Sigmoid colon (tissue), 7 donors: ENCODE measurements around the gene GDF7. TPM values are rescaled to one million over a fixed set of nuclear protein-coding genes. Genes with fewer than 3 reads are reported as not detected.

Source experiments
- DNase-seq: peaks from one replicate; pipeline ENCODE4 v3.0.0-alpha.2; 2019
- H3K27ac ChIP-seq, 4 donors: fragments of 200-600 bp; sonication (generic); one replicate each; pipeline ENCODE4 v1.5.1; 2016 to 2019; ENCODE audit warnings: mild to moderate bottlenecking in 1 of 4
- H3K27me3 ChIP-seq, 3 donors: fragments of 200-600 bp; sonication (generic); one replicate each; pipeline ENCODE4 v1.5.1; 2019; ENCODE audit warnings: mild to moderate bottlenecking in 1 of 3
- H3K36me3 ChIP-seq, 4 donors: fragments of 200-600 bp; sonication (generic); one replicate each; pipeline ENCODE4 v1.5.1; 2016 to 2019
- H3K4me1 ChIP-seq, 4 donors: fragments of 200-600 bp; sonication (generic); one replicate each; pipeline ENCODE4 v1.5.1; 2017 to 2019
- H3K4me3 ChIP-seq, 4 donors: fragments of 200-600 bp; sonication (generic); one replicate each; pipeline ENCODE4 v1.5.1; 2017 to 2019; ENCODE audit warnings: mild to moderate bottlenecking in 2 of 4, moderate library complexity in 1 of 4
- H3K9me3 ChIP-seq, 4 donors: fragments of 200-600 bp in 3 of 4; sonication (generic) in 3 of 4; one replicate each; pipeline versions ENCODE4 v1.5.1 to v1.6.1; 2013 to 2019
- EP300 ChIP-seq, 4 donors: sonication (generic); formaldehyde crosslinking; IDR thresholded peaks; one replicate each; pipeline ENCODE4 v1.6.1; 2017; ENCODE audit warnings: antibody characterized with exemption in 4 of 4
- POLR2A ChIP-seq, 2 donors: fragments of 450-650 bp; IDR thresholded peaks; one replicate each; pipeline ENCODE4 v1.6.1; 2016; ENCODE audit warnings: antibody characterized with exemption in 2 of 2, mild to moderate bottlenecking in 2 of 2, moderate library complexity in 2 of 2
- POLR2AphosphoS5 ChIP-seq, 4 donors: sonication (generic); formaldehyde crosslinking; IDR thresholded peaks; one replicate each; pipeline ENCODE4 v1.6.1; 2017; ENCODE audit warnings: antibody characterized with exemption in 4 of 4
- WGBS, 2 donors: extraction: QIAGEN DNeasy Blood & Tissue Kit; methylation state at CpG; one replicate each; pipeline ENCODE4 v1.1.7; 2013; 5-methylcytosine and 5-hydroxymethylcytosine counted together
- intact Hi-C: fragments of 100-400 bp; cut with DNase I; formaldehyde crosslinking; loops from one replicate; pipeline ENCODE4 v1.15.1; 2023
- polyA plus RNA-seq, 3 donors: library from polyadenylated mRNA; stranded (reverse); fragments of 200-250 nt; gene quantifications; one replicate each; pipeline ENCODE4 v1.2.3, GENCODE V29; 2013
- total RNA-seq, 4 donors: library from RNA; depleted of rRNA; stranded (reverse); fragments of >200 nt; gene quantifications; one replicate each; pipeline ENCODE4 v1.1.0, GENCODE V29; 2016
- TF ChIP-seq, protein P1 (sequence below), 4 experiments: fragments of 450-650 bp in 3 of 4; fragments of 200-600 bp in 1 of 4; IDR thresholded peaks; one replicate each; pipeline ENCODE4 v1.5.1; 2016 to 2019; ENCODE audit warnings: antibody characterized with exemption in 4 of 4, mild to moderate bottlenecking in 3 of 4, moderate library complexity in 2 of 4
- donor health status: healthy with polysubstance abuse.
- donor health status: Bipolar disorder and iron deficiency.
- donor health status: healthy.

The GDF7 gene
- total and polyA plus RNA-seq, 7 donors, result under 0.01 to 1.6 (median 0.60) TPM

DNA sequence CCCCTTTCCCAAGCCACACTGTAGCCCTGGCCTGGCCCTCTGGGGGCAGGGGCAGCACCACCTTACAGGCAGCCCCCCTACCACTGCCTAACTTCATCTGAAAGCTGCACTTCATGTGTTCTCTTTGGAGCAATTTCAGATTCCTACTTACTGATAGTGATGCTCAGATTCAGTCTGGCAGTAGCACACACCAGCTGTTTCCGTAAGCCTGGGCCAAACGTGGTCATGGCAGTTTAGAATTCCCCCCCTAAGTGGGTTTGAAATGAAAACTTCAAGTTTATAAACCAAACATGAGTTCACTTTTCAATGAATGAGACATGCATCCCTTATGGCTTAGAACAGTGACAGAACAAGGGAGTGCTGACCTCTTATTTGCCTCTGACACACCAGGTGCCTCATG is 29.4 kb downstream of the GDF7 start:
- Histone ChIP-seq H3K27me3 (no peaks in the 10 kb centered on the region), H3K36me3 (peaks cover 0 to 25% (median 0%) of the 10 kb centered on the region in 4 donors), H3K4me3 (no peak overlapping the region), H3K27ac (no peak overlapping the region), H3K9me3 (no peaks in the 10 kb centered on the region), H3K4me1 (no peaks in the 10 kb centered on the region)
- no peak for DNase-seq
- 84 to 87% methylated on average over 2 of the region's 2 CpGs for WGBS, 2 donors
- no peak for TF ChIP-seq POLR2AphosphoS5 (IDR thresholded peaks at IDR 0.05)
- TF ChIP-seq EP300 (IDR thresholded peaks at IDR 0.05), result no peak
- no peak for TF ChIP-seq POLR2A (IDR thresholded peaks at IDR 0.05)
- TF ChIP-seq, protein P1, sequence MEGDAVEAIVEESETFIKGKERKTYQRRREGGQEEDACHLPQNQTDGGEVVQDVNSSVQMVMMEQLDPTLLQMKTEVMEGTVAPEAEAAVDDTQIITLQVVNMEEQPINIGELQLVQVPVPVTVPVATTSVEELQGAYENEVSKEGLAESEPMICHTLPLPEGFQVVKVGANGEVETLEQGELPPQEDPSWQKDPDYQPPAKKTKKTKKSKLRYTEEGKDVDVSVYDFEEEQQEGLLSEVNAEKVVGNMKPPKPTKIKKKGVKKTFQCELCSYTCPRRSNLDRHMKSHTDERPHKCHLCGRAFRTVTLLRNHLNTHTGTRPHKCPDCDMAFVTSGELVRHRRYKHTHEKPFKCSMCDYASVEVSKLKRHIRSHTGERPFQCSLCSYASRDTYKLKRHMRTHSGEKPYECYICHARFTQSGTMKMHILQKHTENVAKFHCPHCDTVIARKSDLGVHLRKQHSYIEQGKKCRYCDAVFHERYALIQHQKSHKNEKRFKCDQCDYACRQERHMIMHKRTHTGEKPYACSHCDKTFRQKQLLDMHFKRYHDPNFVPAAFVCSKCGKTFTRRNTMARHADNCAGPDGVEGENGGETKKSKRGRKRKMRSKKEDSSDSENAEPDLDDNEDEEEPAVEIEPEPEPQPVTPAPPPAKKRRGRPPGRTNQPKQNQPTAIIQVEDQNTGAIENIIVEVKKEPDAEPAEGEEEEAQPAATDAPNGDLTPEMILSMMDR (IDR thresholded peaks at IDR 0.05), result no peak
- intact Hi-C loops, result no loop called here

DNA sequence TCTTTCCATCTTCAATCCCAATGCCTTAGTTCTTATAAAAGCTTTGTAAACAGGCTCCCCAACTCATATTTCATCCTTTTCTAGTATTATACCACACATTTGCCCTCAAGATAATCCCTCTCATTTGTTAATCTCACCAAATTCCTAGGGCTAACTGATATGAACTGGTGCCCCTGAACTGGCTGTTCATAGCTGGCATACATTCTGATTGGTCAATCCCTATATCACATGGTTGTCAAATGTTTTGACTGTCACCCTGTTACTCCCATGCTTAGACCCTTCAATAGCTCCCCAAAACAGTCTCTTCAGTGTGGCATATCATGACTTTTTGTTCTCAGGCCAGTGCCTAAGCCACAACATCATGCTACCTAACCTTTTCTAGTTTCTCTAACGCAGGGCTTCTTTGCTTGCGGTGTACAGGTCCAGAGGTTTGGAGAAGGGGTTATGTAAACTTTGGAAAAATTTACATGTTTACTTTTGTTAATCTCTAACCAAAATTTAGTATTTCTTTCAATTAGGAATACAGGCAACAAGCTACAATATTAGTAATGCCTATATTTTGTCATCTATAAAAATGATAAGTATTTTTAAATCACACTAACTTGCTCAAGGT is 30.5 kb downstream of the GDF7 start:
- H3K9me3 ChIP-seq, result no peaks in the 10 kb centered on the region
- H3K4me3 ChIP-seq, result no peak overlapping the region
- no peak for DNase-seq
- no peaks in the 10 kb centered on the region for H3K27me3 ChIP-seq
- TF ChIP-seq POLR2A (IDR thresholded peaks at IDR 0.05) (no peak), POLR2AphosphoS5 (IDR thresholded peaks at IDR 0.05) (no peak), EP300 (IDR thresholded peaks at IDR 0.05) (no peak)
- TF ChIP-seq, protein P1 (IDR thresholded peaks at IDR 0.05), result no peak
- peaks cover 0 to 25% (median 0%) of the 10 kb centered on the region in 4 donors for H3K36me3 ChIP-seq
- intact Hi-C loops, result no loop called here
- WGBS, 2 donors, result 96 to 97% methylated on average over 2 of the region's 2 CpGs
- no peak overlapping the region for H3K27ac ChIP-seq
- no peaks in the 10 kb centered on the region for H3K4me1 ChIP-seq

DNA sequence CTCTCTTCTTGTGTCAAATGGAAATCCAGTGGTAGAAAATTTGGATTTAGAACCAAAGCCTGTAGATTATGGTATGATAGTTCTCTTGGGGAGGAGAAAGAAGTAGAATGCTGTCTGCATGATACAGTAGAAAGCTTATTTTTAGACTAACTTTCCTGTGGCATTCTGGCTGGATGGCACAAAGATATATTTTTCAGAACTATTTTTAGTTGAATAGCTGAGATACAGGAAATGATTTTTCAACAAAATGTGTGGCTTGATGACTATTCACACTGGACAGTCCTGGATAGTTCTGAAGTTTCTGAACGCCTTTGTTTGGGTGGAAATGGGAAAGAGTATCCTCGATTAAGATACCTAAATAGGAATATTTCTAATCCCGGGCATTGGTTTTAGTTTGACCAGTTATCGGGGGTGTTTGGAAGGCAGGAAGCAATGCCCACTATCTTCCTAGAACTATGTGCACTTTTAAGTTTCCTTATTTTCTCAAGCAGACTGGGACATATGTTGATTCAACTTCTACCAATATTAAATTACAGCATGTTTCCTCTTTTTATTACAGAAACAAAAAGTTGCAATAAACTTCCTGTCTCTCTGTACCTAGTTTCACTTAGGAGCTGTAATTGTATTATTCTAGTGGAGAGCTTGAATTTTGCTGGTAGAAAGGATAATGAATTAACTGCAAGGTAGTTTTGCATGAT is 32.1 kb downstream of the GDF7 start:
- no peaks in the 10 kb centered on the region for H3K27me3 ChIP-seq
- peaks cover 0 to 14% (median 0%) of the 10 kb centered on the region in 4 donors for H3K36me3 ChIP-seq
- no peak for TF ChIP-seq POLR2A (IDR thresholded peaks at IDR 0.05)
- TF ChIP-seq, protein P1 (IDR thresholded peaks at IDR 0.05), result no peak
- TF ChIP-seq EP300 (IDR thresholded peaks at IDR 0.05), result no peak
- TF ChIP-seq POLR2AphosphoS5 (IDR thresholded peaks at IDR 0.05), result no peak
- intact Hi-C loops, result no loop called here
- no peak for DNase-seq
- no peak overlapping the region for H3K27ac ChIP-seq
- WGBS, 2 donors, result 58 to 84% methylated on average over 4 of the region's 4 CpGs
- no peaks in the 10 kb centered on the region for H3K9me3 ChIP-seq
- H3K4me3 ChIP-seq, result no peak overlapping the region
- no peaks in the 10 kb centered on the region for H3K4me1 ChIP-seq

DNA sequence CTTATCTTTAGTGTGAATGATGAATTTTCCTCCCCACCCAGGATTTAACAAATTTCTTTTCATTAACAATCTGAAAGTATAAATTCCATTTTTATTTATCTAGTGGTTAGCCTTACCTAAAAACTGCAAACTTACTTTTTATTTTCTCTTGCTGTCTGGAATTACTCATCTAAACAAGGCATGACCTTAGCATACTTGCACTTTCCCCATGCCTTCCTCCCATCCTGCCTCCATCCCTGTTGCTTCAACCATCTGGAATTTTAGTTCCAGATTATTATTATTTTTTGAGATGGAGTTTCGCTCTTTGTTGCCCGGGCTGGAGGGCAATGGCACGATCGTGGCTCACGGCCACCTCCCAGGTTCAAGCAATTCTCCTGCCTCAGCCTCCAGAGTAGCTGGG is 35.6 kb downstream of the GDF7 start:
- no peak for DNase-seq
- Histone ChIP-seq H3K4me3 (no peak overlapping the region), H3K9me3 (no peaks in the 10 kb centered on the region), H3K4me1 (no peaks in the 10 kb centered on the region), H3K27ac (no peak overlapping the region), H3K27me3 (no peaks in the 10 kb centered on the region), H3K36me3 (peaks cover 0 to 7% (median 0%) of the 10 kb centered on the region in 4 donors)
- WGBS, 2 donors, result 97 to 99% methylated on average over 5 of the region's 5 CpGs
- intact Hi-C loops, result no loop called here
- TF ChIP-seq POLR2AphosphoS5 (IDR thresholded peaks at IDR 0.05), result no peak
- TF ChIP-seq POLR2A (IDR thresholded peaks at IDR 0.05), result no peak
- TF ChIP-seq, protein P1 (IDR thresholded peaks at IDR 0.05), result no peak
- no peak for TF ChIP-seq EP300 (IDR thresholded peaks at IDR 0.05)
